Inflammatory macrophage (primary cell): ENCODE data around the gene DHRSX.
A peak's percentile ranks its signal among the peaks of the same experiment; 100 is the strongest.
"Not testable (repeated sequence)": the region's sequence is repeated elsewhere in the genome, so short reads cannot be mapped to it uniquely, and the experiment has no call there.

Experiments
- DNase-seq, 2 donors: peaks; one replicate each; pipeline ENCODE4 v3.0.0-alpha.2; 2020 to 2022
- total RNA-seq, 18 experiments: gene quantifications; one replicate each; lab custom pipeline; 2026; ENCODE audit warnings: mixed read lengths in 6 of 18, inconsistent platforms in 2 of 18; lab: John Stamatoyannopoulos, UW

DHRSX gene
- total RNA-seq: 17.9 to 30.5 (median 24.1) reads per million in 18 experiments

DNA sequence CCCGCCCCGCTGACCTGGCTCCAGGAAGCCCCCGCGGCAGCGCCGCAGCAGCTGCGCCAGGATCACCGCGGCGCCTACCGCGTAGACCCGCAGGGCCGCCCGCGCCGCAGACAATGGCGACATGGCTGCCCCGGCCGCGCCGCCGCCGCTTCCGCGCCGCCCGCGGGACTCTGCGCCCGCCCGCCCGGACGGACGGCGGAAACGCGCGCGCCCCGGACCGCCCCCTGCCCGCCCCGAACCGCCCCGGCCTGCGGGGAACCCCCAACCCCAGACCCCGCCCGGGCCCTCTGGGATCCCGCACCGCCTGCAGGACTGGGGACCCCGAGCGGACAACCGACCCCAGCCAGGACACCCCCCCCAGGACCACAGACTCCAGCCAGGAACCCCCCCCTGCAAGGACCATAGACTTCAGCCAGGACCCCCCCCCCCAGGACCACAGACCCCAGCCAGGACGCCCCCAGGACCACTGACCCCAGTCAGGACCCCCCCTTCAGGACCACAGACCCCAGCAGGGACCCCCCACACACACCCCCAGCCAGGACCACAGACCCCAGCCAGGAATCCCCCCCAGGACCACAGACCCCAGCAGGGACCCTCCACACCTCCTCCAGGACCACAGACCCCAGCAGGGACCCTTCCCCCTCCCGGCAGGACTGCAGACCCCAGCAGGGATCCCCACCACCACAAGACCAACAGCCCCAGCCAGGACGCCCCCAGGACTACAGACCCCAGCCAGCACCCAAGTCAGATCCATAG, at the start of gene DHRSX, which contains the start of gene ZBED1:
Gene DHRSX, minus strand, starts transcription at position 174 of the 756 bp plus-strand sequence. Its CDS starts 51 bp downstream, at position 123.
Gene ZBED1, minus strand, starts transcription at position 174 of the 756 bp plus-strand sequence. CDS start 10,257 bp downstream, outside the sequence.
- DNase-seq: peak; percentile 19 to 65

DNA sequence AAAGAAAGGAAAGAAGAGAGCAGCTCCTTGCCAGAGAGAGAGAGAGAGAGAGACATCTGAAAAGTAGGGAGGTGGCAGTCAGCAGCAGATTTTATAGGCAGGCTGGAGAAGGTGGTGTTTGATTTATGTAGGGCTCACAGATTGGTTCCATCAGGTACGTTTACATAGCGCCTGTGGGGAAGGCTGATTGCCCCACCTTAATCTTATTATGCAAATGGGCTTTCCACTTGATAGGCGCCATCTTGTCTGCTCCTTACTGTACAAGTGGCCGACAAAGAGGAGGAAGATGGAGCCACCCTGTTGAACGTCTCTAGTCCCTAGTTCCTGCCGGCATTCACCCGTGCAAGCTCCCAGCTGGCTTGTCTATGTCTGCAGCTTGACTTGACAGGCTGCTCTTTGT, 49.1 kb upstream of the DHRSX start:
- no peak for DNase-seq

DNA sequence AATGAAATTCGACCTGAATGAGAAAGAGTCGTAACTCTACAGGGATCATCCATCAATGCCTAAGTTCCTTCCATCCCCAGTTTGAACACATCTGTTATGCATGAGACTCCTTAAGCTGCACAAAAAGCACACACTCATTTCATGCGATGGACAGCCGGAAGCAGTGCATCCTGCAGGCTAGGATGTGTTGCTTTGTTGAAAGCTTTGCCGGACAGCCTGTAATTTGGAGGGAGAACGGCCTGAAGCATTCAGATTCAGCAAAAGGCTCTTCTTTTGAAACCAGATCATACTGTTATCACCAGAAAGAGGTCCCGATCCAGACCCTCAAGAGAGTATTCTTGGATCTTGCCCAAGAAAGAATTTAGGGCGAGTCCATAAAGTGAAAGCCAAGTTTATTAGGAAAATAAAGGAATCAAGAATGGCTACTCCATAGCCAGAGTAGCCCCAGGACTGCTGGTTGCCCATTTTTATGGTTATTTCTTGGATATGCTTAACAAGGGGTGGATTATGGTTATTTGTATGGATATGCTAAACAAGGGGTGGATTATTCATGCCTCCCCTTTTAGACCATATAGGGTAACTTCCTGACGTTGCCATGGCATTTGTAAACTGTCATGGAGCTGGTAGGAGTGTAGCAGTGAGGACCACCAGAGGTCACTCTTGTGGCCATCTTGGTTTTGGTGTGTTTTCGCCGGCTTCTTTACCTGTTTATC, 48.1 kb upstream of the DHRSX start:
- no peak for DNase-seq

GRCh38 chrX:2547736-2548135, 47.0 kb upstream of the DHRSX start:
- no peak for DNase-seq

GRCh38 chrX:2546496-2546895, 45.7 kb upstream of the DHRSX start:
- no peak for DNase-seq

DNA sequence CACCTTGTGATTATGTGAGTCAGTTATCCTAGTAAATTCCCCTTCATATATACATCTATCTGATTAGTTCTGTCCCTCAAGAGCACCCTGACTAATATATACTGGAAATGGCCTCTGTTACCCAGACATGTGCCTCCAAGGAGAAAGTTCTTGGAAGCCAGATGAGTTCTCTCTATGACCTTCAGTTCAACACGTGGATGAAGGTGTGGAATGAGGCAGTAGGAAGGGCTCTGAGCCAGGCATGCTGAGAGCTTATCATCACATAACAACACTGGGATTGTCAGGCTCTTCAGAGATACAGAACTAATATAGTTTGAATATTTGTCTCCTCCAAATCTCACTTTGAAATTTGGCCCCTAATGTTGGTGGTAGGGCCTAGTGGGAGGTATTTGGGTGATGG, 44.4 kb upstream of the DHRSX start:
- DNase-seq: no peak

DNA sequence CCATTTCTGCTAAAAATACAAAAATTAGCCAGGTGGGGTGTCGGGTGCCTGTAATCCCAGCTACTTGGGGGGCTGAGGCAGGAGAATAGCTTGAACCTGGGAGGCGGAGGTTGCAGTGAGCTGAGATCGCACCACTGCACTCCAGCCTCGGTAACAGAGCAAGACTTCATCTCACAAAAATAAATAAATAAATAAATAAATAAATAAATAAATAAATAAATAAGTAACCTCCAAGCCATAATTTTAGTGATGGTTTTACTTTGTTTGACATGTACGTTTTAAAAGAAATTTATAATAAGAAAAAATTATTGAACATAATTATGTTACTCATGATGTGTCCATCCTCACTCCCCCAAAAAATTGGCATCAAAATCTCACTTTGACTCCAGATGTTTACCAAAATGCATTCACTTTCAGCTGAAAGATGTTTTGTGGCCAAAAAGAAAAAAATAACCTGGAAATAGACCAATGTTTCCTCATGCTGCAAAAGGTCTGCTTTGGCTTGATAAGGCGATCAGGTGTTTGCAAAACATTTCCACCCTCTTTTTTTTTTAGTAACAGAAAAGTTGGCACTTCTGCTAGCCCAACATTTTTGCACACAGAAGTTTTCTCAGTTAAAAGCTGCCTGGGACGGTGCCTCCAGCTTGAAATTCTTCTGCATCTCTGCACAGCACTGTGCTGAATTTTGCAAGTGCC, 42.2 kb upstream of the DHRSX start:
- DNase-seq: no peak

DNA sequence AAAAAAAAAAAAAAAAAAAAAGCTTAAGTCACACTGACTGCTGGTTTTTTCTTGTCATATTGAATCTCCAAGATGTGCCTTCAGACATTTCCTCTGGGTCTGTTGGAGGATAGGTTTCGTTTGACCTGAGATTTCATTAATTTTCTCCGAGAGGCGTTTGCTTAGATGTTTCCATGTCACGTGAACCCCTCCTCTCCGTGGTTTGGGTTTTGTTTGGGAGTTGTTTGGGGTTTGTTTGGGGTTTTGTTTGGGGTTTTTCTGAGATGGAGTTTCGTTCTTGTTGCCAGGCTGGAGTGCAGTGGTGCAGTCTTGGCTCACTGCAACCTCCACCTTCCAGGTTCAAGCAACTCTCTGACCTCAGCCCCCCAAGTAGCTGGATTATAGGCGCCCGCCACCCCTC, 40.8 kb upstream of the DHRSX start:
- no peak for DNase-seq

- DNase-seq: no peak
Observed at GRCh38 chrX:2540426-2540947, 39.7 kb upstream of the DHRSX start.

GRCh38 chrX:2539586-2539985, 38.8 kb upstream of the DHRSX start:
- no peak for DNase-seq

GRCh38 chrX:2538031-2538757, 37.4 kb upstream of the DHRSX start:
- DNase-seq: no peak

- no peak for DNase-seq
Observed at GRCh38 chrX:2536974-2537373, 36.2 kb upstream of the DHRSX start.

DNA sequence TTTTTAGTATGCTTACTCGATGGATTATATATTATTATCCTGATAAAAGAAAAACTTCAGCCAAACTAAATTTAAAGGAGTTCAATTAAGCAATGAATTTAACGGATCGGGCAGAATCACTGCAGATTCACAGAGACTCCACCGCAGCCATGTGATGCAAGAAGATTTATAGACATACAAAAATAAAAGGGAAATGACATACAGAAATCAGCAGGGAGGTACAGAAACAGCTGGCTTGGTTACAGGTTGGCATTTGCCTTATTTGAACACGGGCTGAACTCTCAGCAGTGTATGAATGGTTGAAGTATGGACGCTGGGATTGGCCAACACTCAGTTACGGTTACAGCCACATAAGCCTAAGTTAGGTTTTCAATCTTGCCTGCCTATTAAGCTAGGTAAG, 35.4 kb upstream of the DHRSX start:
- peak; percentile 3 to 10 for DNase-seq

DNA sequence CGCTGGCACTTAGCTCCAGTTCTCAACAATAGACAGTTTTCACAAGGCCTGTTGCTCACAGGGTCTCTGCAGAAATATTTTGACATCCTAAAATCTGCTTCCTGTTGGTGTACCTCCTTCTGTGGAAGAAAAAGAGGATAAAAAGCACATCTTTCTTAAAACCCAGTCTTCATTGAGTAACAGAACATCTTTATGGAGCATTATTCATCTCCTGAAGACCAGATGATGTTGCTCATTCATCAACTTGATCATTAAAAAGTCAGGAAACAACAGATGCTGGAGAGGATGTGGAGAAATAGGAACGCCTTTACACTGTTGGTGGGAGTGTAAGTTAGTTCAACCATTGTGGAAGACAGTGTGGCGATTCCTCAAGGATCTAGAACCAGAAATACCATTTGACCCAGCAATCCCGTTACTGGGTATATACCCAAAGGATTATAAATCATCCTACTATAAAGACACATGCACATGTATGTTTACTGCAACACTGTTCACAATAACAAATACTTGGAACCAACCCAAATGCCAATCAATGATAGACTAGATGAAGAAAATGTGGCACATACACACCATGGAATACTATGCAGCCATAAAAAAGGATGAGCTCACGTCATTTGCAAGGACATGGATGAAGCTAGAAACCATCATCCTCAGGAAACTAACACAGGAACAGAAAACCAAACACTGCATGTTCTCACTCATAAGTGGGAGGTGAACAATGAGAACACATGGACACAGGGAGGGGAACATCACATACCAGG, 33.7 kb upstream of the DHRSX start:
- DNase-seq: not testable (repeated sequence)

- DNase-seq: no peak
Observed at GRCh38 chrX:2533424-2533823, 32.6 kb upstream of the DHRSX start.

DNA sequence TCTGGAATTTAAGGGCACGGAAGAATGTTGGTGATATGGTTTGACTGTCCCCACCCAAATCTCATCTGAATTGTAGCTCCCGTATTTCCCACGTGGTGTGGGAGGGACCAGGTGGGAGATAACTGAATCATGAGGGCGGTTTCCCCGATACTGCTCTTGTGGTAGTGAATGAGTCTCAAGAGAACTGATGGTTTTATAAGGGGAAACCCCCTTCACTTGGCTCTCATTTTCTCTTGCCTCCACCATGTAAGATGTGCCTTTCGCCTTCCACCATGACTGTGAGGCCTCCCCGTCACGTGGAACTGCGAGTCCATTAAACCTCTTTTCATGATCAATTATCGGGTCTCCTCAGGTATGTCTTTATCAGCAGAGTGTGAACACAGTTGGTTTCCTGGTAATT, 25.6 kb upstream of the DHRSX start:
- DNase-seq: no peak

DNA sequence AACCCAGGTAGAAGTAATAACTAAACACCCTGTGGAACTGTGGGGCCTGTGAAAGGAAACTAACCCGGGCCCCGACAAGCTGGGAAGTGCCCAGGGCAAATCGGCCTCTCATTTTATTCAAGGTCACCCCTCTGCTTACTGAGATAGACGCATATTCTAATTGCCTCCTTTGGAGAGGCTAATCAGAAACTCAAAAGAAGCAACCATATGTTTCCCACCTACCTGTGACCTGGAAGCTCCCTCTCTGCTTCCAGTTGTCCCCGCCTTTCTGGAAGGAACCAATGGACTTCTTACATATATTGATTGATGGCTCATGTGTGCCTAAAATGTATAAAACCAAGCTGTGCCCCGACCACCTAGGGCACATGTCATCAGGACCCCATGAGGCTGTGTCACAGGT, 23.1 kb upstream of the DHRSX start:
- no peak for DNase-seq

DNA sequence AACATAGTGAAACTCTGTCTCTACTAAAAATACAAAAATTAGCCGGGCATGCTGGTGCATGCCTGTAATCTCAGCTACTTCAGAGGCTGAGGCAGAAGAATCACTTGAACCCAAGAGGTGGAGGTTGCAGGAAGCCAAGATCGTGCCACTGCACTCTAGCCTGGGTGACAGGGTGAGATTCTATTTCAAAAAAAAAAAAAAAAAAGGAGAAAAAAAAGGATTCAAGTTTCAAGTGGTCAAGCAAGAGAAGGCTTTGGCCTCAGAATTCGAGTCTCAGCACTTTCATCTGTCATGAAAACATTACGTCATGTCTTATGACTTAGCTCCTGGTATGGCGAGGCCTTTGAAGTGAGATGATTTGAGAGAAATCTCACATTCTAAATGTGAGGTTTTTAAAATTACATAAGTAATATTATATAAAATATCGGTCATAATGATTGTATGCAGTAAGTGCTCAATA, 21.2 kb upstream of the DHRSX start:
- peak; percentile 55 to 70 for DNase-seq

GRCh38 chrX:2521092-2521926, 20.5 kb upstream of the DHRSX start:
- DNase-seq: peak; percentile 90 to 93

- no peak for DNase-seq
Observed at GRCh38 chrX:2520539-2520938, 19.8 kb upstream of the DHRSX start.
